ENCODE results near the gene PODXL.

DNA sequence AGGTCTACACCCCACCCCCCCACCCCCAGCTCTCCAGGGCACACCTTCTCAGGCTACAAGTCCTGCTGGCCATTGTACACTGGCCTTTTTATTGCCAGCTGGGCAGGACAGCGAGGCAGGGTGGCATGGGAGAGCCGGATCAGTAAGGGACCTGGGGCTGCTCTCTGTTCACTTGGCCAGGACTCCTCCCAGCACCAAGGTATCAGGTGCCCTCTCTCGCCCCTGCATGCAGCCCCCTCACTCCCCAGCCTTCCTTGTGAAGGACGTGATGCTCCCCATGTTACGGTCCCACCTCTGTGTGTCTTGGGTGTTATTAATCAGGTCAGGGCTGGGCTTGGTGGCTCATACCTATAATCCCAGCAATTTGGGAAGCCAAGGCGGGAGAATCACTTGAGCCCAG lies 26.3 kb downstream of the PODXL start:
- TF ChIP-seq, protein P1, sequence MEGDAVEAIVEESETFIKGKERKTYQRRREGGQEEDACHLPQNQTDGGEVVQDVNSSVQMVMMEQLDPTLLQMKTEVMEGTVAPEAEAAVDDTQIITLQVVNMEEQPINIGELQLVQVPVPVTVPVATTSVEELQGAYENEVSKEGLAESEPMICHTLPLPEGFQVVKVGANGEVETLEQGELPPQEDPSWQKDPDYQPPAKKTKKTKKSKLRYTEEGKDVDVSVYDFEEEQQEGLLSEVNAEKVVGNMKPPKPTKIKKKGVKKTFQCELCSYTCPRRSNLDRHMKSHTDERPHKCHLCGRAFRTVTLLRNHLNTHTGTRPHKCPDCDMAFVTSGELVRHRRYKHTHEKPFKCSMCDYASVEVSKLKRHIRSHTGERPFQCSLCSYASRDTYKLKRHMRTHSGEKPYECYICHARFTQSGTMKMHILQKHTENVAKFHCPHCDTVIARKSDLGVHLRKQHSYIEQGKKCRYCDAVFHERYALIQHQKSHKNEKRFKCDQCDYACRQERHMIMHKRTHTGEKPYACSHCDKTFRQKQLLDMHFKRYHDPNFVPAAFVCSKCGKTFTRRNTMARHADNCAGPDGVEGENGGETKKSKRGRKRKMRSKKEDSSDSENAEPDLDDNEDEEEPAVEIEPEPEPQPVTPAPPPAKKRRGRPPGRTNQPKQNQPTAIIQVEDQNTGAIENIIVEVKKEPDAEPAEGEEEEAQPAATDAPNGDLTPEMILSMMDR (IDR thresholded peaks at IDR 0.05) = no peak
- TF ChIP-seq POLR2A (IDR thresholded peaks at IDR 0.05) = no peak
